MM.1S (cell line): Measurements from ENCODE around the gene ZBTB34.

Experiments
- DNase-seq: peaks from one replicate; pipeline ENCODE4 v3.0.0-alpha.2; 2015
- H2AFZ ChIP-seq: fragments of 300-600 bp; sonication (generic); 2 replicates; pipeline ENCODE4 v1.6.0; 2016; ENCODE audit warnings: antibody characterized with exemption, low read length
- H3F3A ChIP-seq: fragments of 300-600 bp; sonication (generic); 2 replicates; pipeline ENCODE4 v1.6.1; 2016; ENCODE audit warnings: mild to moderate bottlenecking, antibody characterized with exemption, low read length, moderate library complexity, mixed read lengths; ENCODE audit not compliant: insufficient read depth
- H3K27ac ChIP-seq: fragments of 300-600 bp; sonication (generic); 2 replicates; pipeline ENCODE4 v1.5.1; 2016; ENCODE audit warnings: mild to moderate bottlenecking, low read length
- H3K27me3 ChIP-seq: fragments of 300-600 bp; sonication (generic); replicated peaks from 2 replicates; pipeline ENCODE4 v1.6.0; 2016; ENCODE audit warnings: low read length; ENCODE audit not compliant: insufficient read depth
- H3K36me3 ChIP-seq: fragments of 300-600 bp; sonication (generic); replicated peaks from 2 replicates; pipeline ENCODE4 v1.6.1; 2016; ENCODE audit warnings: mild to moderate bottlenecking, low read length, mixed read lengths; ENCODE audit not compliant: insufficient read depth
- H3K4me1 ChIP-seq: fragments of 300-600 bp; sonication (generic); 2 replicates; pipeline ENCODE4 v1.6.1; 2016; ENCODE audit warnings: low read length, mixed read lengths
- H3K4me2 ChIP-seq: fragments of 300-600 bp; sonication (generic); 2 replicates; pipeline ENCODE4 v1.6.0; 2016; ENCODE audit warnings: low read depth, low read length
- H3K4me3 ChIP-seq: fragments of 300-600 bp; sonication (generic); 2 replicates; pipeline ENCODE4 v1.5.1; 2016; ENCODE audit warnings: low read length, mixed read lengths
- H3K79me2 ChIP-seq: fragments of 300-600 bp; sonication (generic); 2 replicates; pipeline ENCODE4 v1.6.1; 2016; ENCODE audit warnings: mixed run types, low read length, mixed read lengths
- H3K9ac ChIP-seq: fragments of 300-600 bp; sonication (generic); 2 replicates; pipeline ENCODE4 v1.6.1; 2016; ENCODE audit warnings: low read length, mixed read lengths
- H3K9me2 ChIP-seq: fragments of 300-600 bp; sonication (generic); replicated peaks from 2 replicates; pipeline ENCODE4 v1.6.1; 2016; ENCODE audit warnings: mild to moderate bottlenecking, low read length, mixed read lengths; ENCODE audit not compliant: insufficient read depth
- H3K9me3 ChIP-seq: fragments of 300-600 bp; sonication (generic); replicated peaks from 2 replicates; pipeline ENCODE4 v1.6.1; 2016; ENCODE audit warnings: mild to moderate bottlenecking, low read length, mixed read lengths; ENCODE audit not compliant: insufficient read depth
- H4K20me1 ChIP-seq: fragments of 300-600 bp; sonication (generic); 2 replicates; pipeline ENCODE4 v1.6.1; 2016; ENCODE audit warnings: mild to moderate bottlenecking, low read length, moderate library complexity, mixed read lengths; ENCODE audit not compliant: insufficient read depth
- CTCF ChIP-seq: fragments of 300-600 bp; sonication (generic); IDR thresholded peaks from 2 replicates; pipeline ENCODE4 v1.5.1; 2016; ENCODE audit warnings: antibody characterized with exemption, low read length, mixed read lengths
- EZH2 ChIP-seq: fragments of 300-600 bp; sonication (generic); optimal IDR thresholded peaks from 2 replicates; pipeline ENCODE3; 2017; ENCODE audit warnings: low read depth, mild to moderate bottlenecking, antibody characterized with exemption, low read length, mixed read lengths
- EZH2phosphoT487 ChIP-seq: fragments of 300-600 bp; sonication (generic); IDR thresholded peaks from 2 replicates; pipeline ENCODE4 v1.6.1; 2018; ENCODE audit warnings: antibody characterized with exemption, low read length

Gene ZBTB34

GRCh38 chr9:126877418-126877817 is 17.0 kb downstream of the ZBTB34 start:
- Histone ChIP-seq H3K36me3 (no peaks in the 10 kb centered on the region), H3K27me3 (no peaks in the 10 kb centered on the region), H3K79me2 (peaks cover 26% of the 10 kb centered on the region), H3K27ac (no peak overlapping the region), H3K4me2 (no peak overlapping the region), H3K9me2 (no peaks in the 10 kb centered on the region), H3K9ac (no peak overlapping the region), H3K4me3 (no peak overlapping the region), H3K4me1 (no peaks in the 10 kb centered on the region), H2AFZ (no peak overlapping the region), H3F3A (no peaks in the 10 kb centered on the region; the same call in 1 of the 2 replicates), H4K20me1 (no peaks in the 10 kb centered on the region), H3K9me3 (no peaks in the 10 kb centered on the region)
- TF ChIP-seq EZH2phosphoT487 (no peak), CTCF (no peak), EZH2 (no peak)
- DNase-seq: no peak

- Histone ChIP-seq H3K4me3 (no peak overlapping the region), H3K4me2 (no peak overlapping the region), H3K9me2 (no peaks in the 10 kb centered on the region), H3K9ac (no peak overlapping the region), H3K36me3 (no peaks in the 10 kb centered on the region), H2AFZ (no peak overlapping the region), H3K27me3 (no peaks in the 10 kb centered on the region), H3K9me3 (no peaks in the 10 kb centered on the region), H3K4me1 (no peaks in the 10 kb centered on the region), H3K79me2 (peaks cover 15% of the 10 kb centered on the region), H3F3A (no peaks in the 10 kb centered on the region), H4K20me1 (no peaks in the 10 kb centered on the region), H3K27ac (no peak overlapping the region)
- DNase-seq: no peak
- TF ChIP-seq EZH2phosphoT487 (no peak), CTCF (no peak), EZH2 (no peak)
Observed at GRCh38 chr9:126879288-126879687, 18.8 kb downstream of the ZBTB34 start.

GRCh38 chr9:126880226-126880946 is 19.9 kb downstream of the ZBTB34 start:
- H3K4me3 ChIP-seq: no peak overlapping the region
- H3K79me2 ChIP-seq: peaks cover 14% of the 10 kb centered on the region
- H4K20me1 ChIP-seq: no peaks in the 10 kb centered on the region
- DNase-seq: no peak
- H3K4me1 ChIP-seq: no peaks in the 10 kb centered on the region
- no peaks in the 10 kb centered on the region for H3K27me3 ChIP-seq
- TF ChIP-seq CTCF (no peak), EZH2 (no peak), EZH2phosphoT487 (no peak)
- H3K9me3 ChIP-seq: no peaks in the 10 kb centered on the region
- H3K27ac ChIP-seq: no peak overlapping the region
- no peaks in the 10 kb centered on the region for H3F3A ChIP-seq
- H3K4me2 ChIP-seq: no peak overlapping the region
- no peak overlapping the region for H2AFZ ChIP-seq
- no peaks in the 10 kb centered on the region for H3K36me3 ChIP-seq
- H3K9me2 ChIP-seq: no peaks in the 10 kb centered on the region
- H3K9ac ChIP-seq: no peak overlapping the region
